RWPE1 (cell line): ENCODE measurements around the gene BCL11A.
A peak's percentile ranks its signal among the peaks of the same experiment; 100 is the strongest.

Experiments
- CTCF ChIA-PET: fragments of 350-600 bp; sonication (Branson Sonifier 250); formaldehyde crosslinking; extraction: SDS; loops from one replicate; lab custom pipeline; 2021; lab: Yijun Ruan, JAX
- POLR2A ChIA-PET: fragments of 400-600 bp; formaldehyde crosslinking; extraction: SDS; loops from one replicate; lab custom pipeline; 2020; ENCODE audit warnings: antibody characterized with exemption; ENCODE audit not compliant: low non-redundant PET; lab: Yijun Ruan, JAX
- DNase-seq: peaks from one replicate; pipeline ENCODE4 v3.0.0; 2012; ENCODE audit warnings: low spot score
- H3K27ac ChIP-seq: fragments of 450-650 bp; 2 replicates; pipeline ENCODE4 v1.5.1; 2017
- TF ChIP-seq, protein P1 (sequence below): fragments of 450-650 bp; conservative IDR thresholded peaks from 2 replicates; pipeline ENCODE4 v1.5.1; 2017; ENCODE audit warnings: low read depth, mild to moderate bottlenecking

The BCL11A gene

GRCh38 chr2:60440079-60440766 is 113.2 kb downstream of the BCL11A start:
- TF ChIP-seq, protein P1, sequence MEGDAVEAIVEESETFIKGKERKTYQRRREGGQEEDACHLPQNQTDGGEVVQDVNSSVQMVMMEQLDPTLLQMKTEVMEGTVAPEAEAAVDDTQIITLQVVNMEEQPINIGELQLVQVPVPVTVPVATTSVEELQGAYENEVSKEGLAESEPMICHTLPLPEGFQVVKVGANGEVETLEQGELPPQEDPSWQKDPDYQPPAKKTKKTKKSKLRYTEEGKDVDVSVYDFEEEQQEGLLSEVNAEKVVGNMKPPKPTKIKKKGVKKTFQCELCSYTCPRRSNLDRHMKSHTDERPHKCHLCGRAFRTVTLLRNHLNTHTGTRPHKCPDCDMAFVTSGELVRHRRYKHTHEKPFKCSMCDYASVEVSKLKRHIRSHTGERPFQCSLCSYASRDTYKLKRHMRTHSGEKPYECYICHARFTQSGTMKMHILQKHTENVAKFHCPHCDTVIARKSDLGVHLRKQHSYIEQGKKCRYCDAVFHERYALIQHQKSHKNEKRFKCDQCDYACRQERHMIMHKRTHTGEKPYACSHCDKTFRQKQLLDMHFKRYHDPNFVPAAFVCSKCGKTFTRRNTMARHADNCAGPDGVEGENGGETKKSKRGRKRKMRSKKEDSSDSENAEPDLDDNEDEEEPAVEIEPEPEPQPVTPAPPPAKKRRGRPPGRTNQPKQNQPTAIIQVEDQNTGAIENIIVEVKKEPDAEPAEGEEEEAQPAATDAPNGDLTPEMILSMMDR: no peak
- CTCF ChIA-PET: interaction anchor here (0.6 to 0.7 kb wide), 2 partner anchors 19 to 278 kb away, joined by 4 to 5 read pairs; no protein-coding TSS in a partner anchor
- POLR2A ChIA-PET: no interaction called here
- H3K27ac ChIP-seq: no peak overlapping the region
- DNase-seq: no peak

- TF ChIP-seq, protein P1: no peak
- ChIA-PET POLR2A (no interaction called here), CTCF (interaction anchor here (0.6 to 0.7 kb wide), 2 partner anchors 19 to 277 kb away, joined by 4 to 5 read pairs; no protein-coding TSS in a partner anchor)
- H3K27ac ChIP-seq: no peak overlapping the region
- no peak for DNase-seq
These were observed 114.1 kb downstream of the BCL11A start for GRCh38 chr2:60439219-60439974.

DNA sequence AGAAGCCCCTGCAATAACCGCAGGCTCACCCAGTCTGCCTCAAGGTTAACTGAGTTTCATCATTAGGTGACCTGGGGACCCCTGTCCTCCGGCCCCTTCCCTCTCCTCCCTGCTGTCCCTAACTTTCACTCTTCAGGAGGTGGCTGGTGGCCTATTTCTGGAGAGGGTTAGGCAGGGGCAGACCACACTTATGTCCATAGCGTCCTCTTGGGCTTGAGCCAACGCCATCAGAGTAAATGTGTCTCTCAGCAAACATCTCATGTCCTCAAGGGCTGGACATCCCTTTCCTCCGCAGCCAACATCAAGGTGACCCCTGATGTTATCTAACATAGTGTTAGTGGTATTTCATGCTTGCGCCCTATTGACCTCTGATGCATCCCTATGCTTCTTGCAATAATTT is 114.8 kb downstream of the BCL11A start:
- CTCF ChIA-PET: no interaction called here
- DNase-seq: no peak
- H3K27ac ChIP-seq: no peak overlapping the region
- TF ChIP-seq, protein P1: no peak
- POLR2A ChIA-PET: no interaction called here

GRCh38 chr2:60438131-60438530 is 115.3 kb downstream of the BCL11A start:
- TF ChIP-seq, protein P1: no peak
- CTCF ChIA-PET: no interaction called here
- H3K27ac ChIP-seq: no peak overlapping the region
- POLR2A ChIA-PET: no interaction called here
- DNase-seq: no peak

GRCh38 chr2:60437080-60437696 is 116.3 kb downstream of the BCL11A start:
- DNase-seq: no peak
- TF ChIP-seq, protein P1: no peak
- CTCF ChIA-PET: interaction anchor here (0.6 kb wide), 1 partner anchor 590 kb away, joined by 3 read pairs; no protein-coding TSS in a partner anchor
- no peak overlapping the region for H3K27ac ChIP-seq
- POLR2A ChIA-PET: no interaction called here

GRCh38 chr2:60433018-60433596 is 120.3 kb downstream of the BCL11A start:
- ChIA-PET CTCF (no interaction called here), POLR2A (no interaction called here)
- peak; percentile 10 for DNase-seq
- no peak overlapping the region for H3K27ac ChIP-seq
- TF ChIP-seq, protein P1: no peak
